WTC11 (cell line): Measurements from ENCODE around the gene SMARCA2. TPM values are rescaled to one million over a fixed set of nuclear protein-coding genes. Genes with fewer than 3 reads are reported as not detected.

Source experiments
- ATAC-seq: fragments of 200-7000 bp; cut with Tn5 transposase; 2 replicates; pipeline ENCODE4 v1.10.0; 2021; ENCODE audit warnings: mild to moderate bottlenecking, moderate library complexity
- CTCF ChIA-PET: fragments of 300-600 bp; sonication (Branson Sonifier 250); formaldehyde crosslinking; loops from one replicate; lab custom pipeline; 2021; ENCODE audit warnings: antibody characterized with exemption; lab: Charles Lee
- POLR2A ChIA-PET: fragments of 350-600 bp; sonication (Branson Sonifier 250); formaldehyde crosslinking; loops from one replicate; lab custom pipeline; 2021; ENCODE audit warnings: antibody characterized with exemption; lab: Charles Lee
- DNase-seq: peaks from one replicate; pipeline ENCODE4 v3.0.0; 2021; ENCODE audit warnings: low spot score
- H3K27ac Mint-ChIP-seq: 2 replicates; pipeline ENCODE4 v1.8.0; 2021; ENCODE audit warnings: mixed read lengths
- H3K27me3 Mint-ChIP-seq: 2 replicates; pipeline ENCODE4 v1.8.0; 2021; ENCODE audit warnings: low read depth, mild to moderate bottlenecking, moderate library complexity, mixed read lengths
- H3K36me3 Mint-ChIP-seq: 2 replicates; pipeline ENCODE4 v1.8.0; 2021; ENCODE audit warnings: mixed read lengths
- H3K4me1 Mint-ChIP-seq: 2 replicates; pipeline ENCODE4 v1.8.0; 2022; ENCODE audit warnings: mixed read lengths
- H3K4me3 Mint-ChIP-seq: 2 replicates; pipeline ENCODE4 v1.8.0; 2021; ENCODE audit warnings: mild to moderate bottlenecking, moderate library complexity, mixed read lengths
- H3K9me3 Mint-ChIP-seq: 2 replicates; pipeline ENCODE4 v1.8.0; 2021; ENCODE audit warnings: mixed read lengths
- ATF1 ChIP-seq: sonication (generic); formaldehyde crosslinking; IDR thresholded peaks from 2 replicates; pipeline ENCODE4 v1.8.1; 2023; ENCODE audit warnings: mild to moderate bottlenecking, moderate library complexity, missing genetic modification reagents
- CREM ChIP-seq: sonication (generic); formaldehyde crosslinking; IDR thresholded peaks from 2 replicates; pipeline ENCODE4 v1.8.1; 2022; ENCODE audit warnings: mild to moderate bottlenecking, missing genetic modification reagents, moderate library complexity
- GRHL2 ChIP-seq: fragments of 250-450 bp; sonication (Bioruptor Pico); IDR thresholded peaks from 2 replicates; pipeline ENCODE4 v1.8.0; 2022; ENCODE audit warnings: mild to moderate bottlenecking, moderate library complexity; ENCODE audit not compliant: insufficient replicate concordance, severe bottlenecking
- HMGA2 ChIP-seq: fragments of 250-450 bp; sonication (Bioruptor Pico); IDR thresholded peaks from 2 replicates; pipeline ENCODE4 v1.4.0; 2021; ENCODE audit warnings: mild to moderate bottlenecking, moderate library complexity
- JAZF1 ChIP-seq: fragments of 250-450 bp; sonication (Bioruptor Pico); IDR thresholded peaks from 2 replicates; pipeline ENCODE4 v1.9.0; 2021; ENCODE audit warnings: moderate library complexity, mild to moderate bottlenecking, inconsistent platforms
- JUN ChIP-seq: sonication (generic); formaldehyde crosslinking; IDR thresholded peaks from 2 replicates; pipeline ENCODE4 v1.8.0; 2023; ENCODE audit warnings: mild to moderate bottlenecking, missing genetic modification reagents
- MYBL2 ChIP-seq: sonication (generic); formaldehyde crosslinking; IDR thresholded peaks from 2 replicates; pipeline ENCODE4 v1.8.1; 2023; ENCODE audit warnings: mild to moderate bottlenecking, moderate library complexity, missing genetic modification reagents
- NFATC4 ChIP-seq: fragments of 250-450 bp; sonication (Bioruptor Pico); IDR thresholded peaks from 2 replicates; pipeline ENCODE4 v1.9.0; 2021; ENCODE audit warnings: mild to moderate bottlenecking
- NFE2L1 ChIP-seq: sonication (generic); formaldehyde crosslinking; IDR thresholded peaks from 2 replicates; pipeline ENCODE4 v1.8.1; 2023; ENCODE audit warnings: missing genetic modification reagents
- RORB ChIP-seq: fragments of 250-450 bp; sonication (Bioruptor Pico); IDR thresholded peaks from 2 replicates; pipeline ENCODE4 v1.9.0; 2021; ENCODE audit warnings: mild to moderate bottlenecking
- SMAD4 ChIP-seq: sonication (generic); formaldehyde crosslinking; IDR thresholded peaks from 2 replicates; pipeline ENCODE4 v1.8.0; 2022; ENCODE audit warnings: mild to moderate bottlenecking, missing genetic modification reagents
- SOX15 ChIP-seq: fragments of 250-450 bp; sonication (Bioruptor Pico); IDR thresholded peaks from 2 replicates; pipeline ENCODE4 v1.9.0; 2021; ENCODE audit warnings: mild to moderate bottlenecking
- TEAD1 ChIP-seq: sonication (generic); formaldehyde crosslinking; IDR thresholded peaks from 2 replicates; pipeline ENCODE4 v1.8.0; 2022; ENCODE audit warnings: mild to moderate bottlenecking, missing genetic modification reagents
- ZNF121 ChIP-seq: sonication (generic); formaldehyde crosslinking; IDR thresholded peaks from 2 replicates; pipeline ENCODE4 v1.8.0; 2023; ENCODE audit warnings: missing genetic modification reagents
- ZNF232 ChIP-seq: sonication (generic); formaldehyde crosslinking; IDR thresholded peaks from 2 replicates; pipeline ENCODE4 v1.8.0; 2022; ENCODE audit warnings: mild to moderate bottlenecking, missing genetic modification reagents
- ZNF263 ChIP-seq: sonication (generic); formaldehyde crosslinking; IDR thresholded peaks from 2 replicates; pipeline ENCODE4 v1.8.1; 2022; ENCODE audit warnings: low read depth, mild to moderate bottlenecking, moderate library complexity, missing genetic modification reagents
- ZNF396 ChIP-seq: fragments of 250-450 bp; sonication (Bioruptor Pico); IDR thresholded peaks from 2 replicates; pipeline ENCODE4 v1.8.0; 2021; ENCODE audit warnings: mild to moderate bottlenecking, moderate library complexity, borderline replicate concordance
- total RNA-seq: library from RNA; stranded (reverse); gene quantifications from 3 replicates; pipeline ENCODE4 v1.2.3, GENCODE V29; 2021
- TF ChIP-seq, protein P1 (sequence below): sonication (generic); formaldehyde crosslinking; conservative IDR thresholded peaks from 2 replicates; pipeline ENCODE4 v1.8.1; 2023; ENCODE audit warnings: mild to moderate bottlenecking, low read depth, missing genetic modification reagents, moderate library complexity
- TF ChIP-seq, protein P2 (sequence below): sonication (generic); formaldehyde crosslinking; IDR thresholded peaks from 2 replicates; pipeline ENCODE4 v1.8.0; 2023; ENCODE audit warnings: mild to moderate bottlenecking, missing genetic modification reagents
- TF ChIP-seq, protein P3 (sequence below): sonication (generic); formaldehyde crosslinking; IDR thresholded peaks from 2 replicates; pipeline ENCODE4 v1.8.1; 2022; ENCODE audit warnings: mild to moderate bottlenecking, missing genetic modification reagents, moderate library complexity, borderline replicate concordance
- TF ChIP-seq, protein P4 (sequence below): sonication (generic); formaldehyde crosslinking; IDR thresholded peaks from 2 replicates; pipeline ENCODE4 v1.8.0; 2022; ENCODE audit warnings: mild to moderate bottlenecking, missing genetic modification reagents

Gene SMARCA2
- total RNA-seq, 1 experiment from 2014 or later, result 20.3 TPM

DNA sequence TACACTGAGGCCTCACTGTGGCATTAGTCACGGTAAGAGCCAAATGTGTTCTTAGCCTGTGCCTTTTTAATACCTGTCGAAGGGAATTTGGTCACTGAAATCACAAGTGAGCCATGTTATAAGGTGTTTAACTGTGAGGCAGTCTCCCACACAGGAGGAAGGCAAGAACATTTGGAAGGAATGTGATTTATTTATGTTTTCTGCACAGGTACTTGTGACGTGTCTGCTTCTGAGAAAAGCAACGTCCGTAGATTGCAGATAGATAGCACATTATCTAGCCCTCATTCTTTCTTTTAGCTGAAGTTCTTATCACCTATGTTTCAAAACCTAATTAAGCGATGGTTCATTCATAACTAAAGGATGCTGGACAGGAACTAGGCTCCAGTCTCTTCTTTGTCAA, 19.0 kb upstream of the SMARCA2 start (continued):
- TF ChIP-seq, protein P1, sequence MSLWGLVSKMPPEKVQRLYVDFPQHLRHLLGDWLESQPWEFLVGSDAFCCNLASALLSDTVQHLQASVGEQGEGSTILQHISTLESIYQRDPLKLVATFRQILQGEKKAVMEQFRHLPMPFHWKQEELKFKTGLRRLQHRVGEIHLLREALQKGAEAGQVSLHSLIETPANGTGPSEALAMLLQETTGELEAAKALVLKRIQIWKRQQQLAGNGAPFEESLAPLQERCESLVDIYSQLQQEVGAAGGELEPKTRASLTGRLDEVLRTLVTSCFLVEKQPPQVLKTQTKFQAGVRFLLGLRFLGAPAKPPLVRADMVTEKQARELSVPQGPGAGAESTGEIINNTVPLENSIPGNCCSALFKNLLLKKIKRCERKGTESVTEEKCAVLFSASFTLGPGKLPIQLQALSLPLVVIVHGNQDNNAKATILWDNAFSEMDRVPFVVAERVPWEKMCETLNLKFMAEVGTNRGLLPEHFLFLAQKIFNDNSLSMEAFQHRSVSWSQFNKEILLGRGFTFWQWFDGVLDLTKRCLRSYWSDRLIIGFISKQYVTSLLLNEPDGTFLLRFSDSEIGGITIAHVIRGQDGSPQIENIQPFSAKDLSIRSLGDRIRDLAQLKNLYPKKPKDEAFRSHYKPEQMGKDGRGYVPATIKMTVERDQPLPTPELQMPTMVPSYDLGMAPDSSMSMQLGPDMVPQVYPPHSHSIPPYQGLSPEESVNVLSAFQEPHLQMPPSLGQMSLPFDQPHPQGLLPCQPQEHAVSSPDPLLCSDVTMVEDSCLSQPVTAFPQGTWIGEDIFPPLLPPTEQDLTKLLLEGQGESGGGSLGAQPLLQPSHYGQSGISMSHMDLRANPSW, result no peak

DNA sequence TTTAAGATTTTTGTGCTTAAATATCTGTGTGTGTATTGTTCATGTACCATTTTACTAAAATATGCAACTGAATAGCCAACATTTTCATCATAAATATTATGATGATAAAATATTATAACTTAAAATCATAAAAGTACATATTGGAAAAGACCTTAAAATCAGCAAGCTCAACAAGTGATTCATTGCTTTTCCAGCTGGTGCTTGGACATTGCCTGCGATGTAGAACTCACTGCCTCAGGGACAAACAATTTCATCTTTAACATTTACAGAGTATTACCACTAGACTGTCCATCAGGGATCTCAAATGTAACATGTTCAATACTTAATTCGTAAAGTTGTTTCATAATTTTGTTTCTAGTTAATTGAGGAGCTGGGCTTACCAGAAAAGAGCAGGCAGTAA, 17.5 kb upstream of the SMARCA2 start:
- H3K4me3 Mint-ChIP-seq, result no peak overlapping the region
- H3K27me3 Mint-ChIP-seq, result no peaks in the 10 kb centered on the region
- H3K36me3 Mint-ChIP-seq, result no peaks in the 10 kb centered on the region
- H3K27ac Mint-ChIP-seq, result no peak overlapping the region
- POLR2A ChIA-PET, result interaction anchor here (0.5 kb wide), 1 partner anchor 441 kb away, joined by 3 read pairs; no protein-coding TSS in a partner anchor
- H3K4me1 Mint-ChIP-seq, result peaks cover 52% of the 10 kb centered on the region
- ATAC-seq (no peak), DNase-seq (no peak)
- CTCF ChIA-PET, result interaction anchor here (0.9 kb wide), 1 partner anchor 49 kb away, joined by 3 read pairs; no protein-coding TSS in a partner anchor
- H3K9me3 Mint-ChIP-seq, result peaks cover 6% of the 10 kb centered on the region; the same call in 1 of the 2 replicates
- TF ChIP-seq ZNF121 (CRISPR knock-in tag) (no peak), SMAD4 (CRISPR knock-in tag) (no peak), HMGA2 (CRISPR knock-in tag) (no peak), NFATC4 (CRISPR knock-in tag) (no peak), CREM (no peak), SOX15 (CRISPR knock-in tag) (no peak), ZNF396 (CRISPR knock-in tag) (no peak), TEAD1 (CRISPR knock-in tag) (no peak), NFE2L1 (no peak)
- TF ChIP-seq, protein P2, sequence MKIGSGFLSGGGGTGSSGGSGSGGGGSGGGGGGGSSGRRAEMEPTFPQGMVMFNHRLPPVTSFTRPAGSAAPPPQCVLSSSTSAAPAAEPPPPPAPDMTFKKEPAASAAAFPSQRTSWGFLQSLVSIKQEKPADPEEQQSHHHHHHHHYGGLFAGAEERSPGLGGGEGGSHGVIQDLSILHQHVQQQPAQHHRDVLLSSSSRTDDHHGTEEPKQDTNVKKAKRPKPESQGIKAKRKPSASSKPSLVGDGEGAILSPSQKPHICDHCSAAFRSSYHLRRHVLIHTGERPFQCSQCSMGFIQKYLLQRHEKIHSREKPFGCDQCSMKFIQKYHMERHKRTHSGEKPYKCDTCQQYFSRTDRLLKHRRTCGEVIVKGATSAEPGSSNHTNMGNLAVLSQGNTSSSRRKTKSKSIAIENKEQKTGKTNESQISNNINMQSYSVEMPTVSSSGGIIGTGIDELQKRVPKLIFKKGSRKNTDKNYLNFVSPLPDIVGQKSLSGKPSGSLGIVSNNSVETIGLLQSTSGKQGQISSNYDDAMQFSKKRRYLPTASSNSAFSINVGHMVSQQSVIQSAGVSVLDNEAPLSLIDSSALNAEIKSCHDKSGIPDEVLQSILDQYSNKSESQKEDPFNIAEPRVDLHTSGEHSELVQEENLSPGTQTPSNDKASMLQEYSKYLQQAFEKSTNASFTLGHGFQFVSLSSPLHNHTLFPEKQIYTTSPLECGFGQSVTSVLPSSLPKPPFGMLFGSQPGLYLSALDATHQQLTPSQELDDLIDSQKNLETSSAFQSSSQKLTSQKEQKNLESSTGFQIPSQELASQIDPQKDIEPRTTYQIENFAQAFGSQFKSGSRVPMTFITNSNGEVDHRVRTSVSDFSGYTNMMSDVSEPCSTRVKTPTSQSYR (CRISPR knock-in tag), result no peak
- TF ChIP-seq, protein P3, sequence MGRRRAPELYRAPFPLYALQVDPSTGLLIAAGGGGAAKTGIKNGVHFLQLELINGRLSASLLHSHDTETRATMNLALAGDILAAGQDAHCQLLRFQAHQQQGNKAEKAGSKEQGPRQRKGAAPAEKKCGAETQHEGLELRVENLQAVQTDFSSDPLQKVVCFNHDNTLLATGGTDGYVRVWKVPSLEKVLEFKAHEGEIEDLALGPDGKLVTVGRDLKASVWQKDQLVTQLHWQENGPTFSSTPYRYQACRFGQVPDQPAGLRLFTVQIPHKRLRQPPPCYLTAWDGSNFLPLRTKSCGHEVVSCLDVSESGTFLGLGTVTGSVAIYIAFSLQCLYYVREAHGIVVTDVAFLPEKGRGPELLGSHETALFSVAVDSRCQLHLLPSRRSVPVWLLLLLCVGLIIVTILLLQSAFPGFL (CRISPR knock-in tag), result no peak

DNA sequence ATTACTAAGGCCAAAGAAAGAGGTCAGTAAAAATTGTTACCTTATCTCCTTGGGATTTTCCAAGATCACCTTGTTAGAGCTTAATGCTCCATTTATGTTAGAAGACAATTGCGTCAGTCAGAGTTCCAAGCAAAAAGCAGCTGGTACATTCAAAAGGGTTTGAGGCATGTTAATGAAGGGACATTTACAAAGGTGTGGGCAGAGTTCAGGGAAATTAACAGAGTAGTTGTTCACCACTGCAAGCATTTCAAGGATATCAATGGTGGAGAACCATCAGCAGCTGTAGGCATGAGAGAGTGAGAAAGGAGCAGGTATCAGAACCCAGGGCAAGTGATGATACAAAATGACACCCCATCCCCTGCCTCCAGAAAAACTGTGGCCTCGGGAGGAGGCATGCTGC, 17.0 kb upstream of the SMARCA2 start:
- Mint-ChIP-seq H3K4me3 (no peak overlapping the region), H3K4me1 (peaks cover 55% of the 10 kb centered on the region)
- TF ChIP-seq JUN (CRISPR knock-in tag) (no peak), JAZF1 (CRISPR knock-in tag) (no peak), ZNF263 (CRISPR knock-in tag) (no peak)

DNA sequence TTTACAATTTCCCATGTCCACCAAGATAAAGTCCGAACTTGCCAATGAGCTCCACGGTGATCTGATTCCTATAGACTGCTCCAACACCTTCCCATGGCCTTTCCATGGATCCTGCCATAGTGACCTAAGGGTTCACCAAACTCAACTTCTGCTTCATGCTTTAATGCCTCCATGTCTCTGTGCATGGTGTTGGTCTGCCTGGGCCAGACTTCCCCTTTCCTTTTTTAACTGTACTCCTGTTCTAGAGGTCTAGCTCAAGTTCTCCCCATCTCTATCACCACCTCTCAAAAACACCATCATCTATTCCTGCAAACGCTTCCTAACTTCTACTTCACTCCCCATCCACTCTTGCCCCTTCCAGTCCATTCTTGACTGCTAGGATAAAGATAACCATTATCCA, 14.8 kb upstream of the SMARCA2 start:
- POLR2A ChIA-PET, result no interaction called here
- Mint-ChIP-seq H3K27ac (no peak overlapping the region), H3K36me3 (no peaks in the 10 kb centered on the region), H3K9me3 (peaks cover 6% of the 10 kb centered on the region; the same call in 1 of the 2 replicates), H3K4me1 (peaks cover 53% of the 10 kb centered on the region), H3K4me3 (no peak overlapping the region), H3K27me3 (no peaks in the 10 kb centered on the region)
- ATAC-seq, result no peak
- no peak for DNase-seq
- CTCF ChIA-PET, result no interaction called here
- TF ChIP-seq NFATC4 (CRISPR knock-in tag) (no peak), RORB (CRISPR knock-in tag) (no peak), GRHL2 (no peak), MYBL2 (no peak), HMGA2 (CRISPR knock-in tag) (no peak), ZNF232 (CRISPR knock-in tag) (no peak), ATF1 (CRISPR knock-in tag) (no peak), TEAD1 (CRISPR knock-in tag) (no peak)
- TF ChIP-seq, protein P4, sequence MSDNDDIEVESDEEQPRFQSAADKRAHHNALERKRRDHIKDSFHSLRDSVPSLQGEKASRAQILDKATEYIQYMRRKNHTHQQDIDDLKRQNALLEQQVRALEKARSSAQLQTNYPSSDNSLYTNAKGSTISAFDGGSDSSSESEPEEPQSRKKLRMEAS (CRISPR knock-in tag), result no peak

More for the DNA sequence above, 17.0 kb upstream of the SMARCA2 start:
- Mint-ChIP-seq H3K9me3 (peaks cover 6% of the 10 kb centered on the region; the same call in 1 of the 2 replicates), H3K27me3 (no peaks in the 10 kb centered on the region), H3K36me3 (no peaks in the 10 kb centered on the region), H3K27ac (no peak overlapping the region)
- no peak for DNase-seq
- CTCF ChIA-PET, result interaction anchor here (0.9 kb wide), 1 partner anchor 50 kb away, joined by 3 read pairs; no protein-coding TSS in a partner anchor
- POLR2A ChIA-PET, result interaction anchor here (0.5 kb wide), 1 partner anchor 441 kb away, joined by 3 read pairs; no protein-coding TSS in a partner anchor
- ATAC-seq, result no peak
